ENCODE data around the gene TENT5A.

The TENT5A gene

GRCh38 chr6:81752084-81752920 lies at the start of gene TENT5A:
TSS of gene TENT5A (minus strand) at chr6:81752681. CDS start at chr6:81752141, 540 bp downstream.
- DNase-seq (ENCODE audit: low spot score) = peak; percentile 90
- no peak for TF ChIP-seq CTCF (IDR thresholded peaks at IDR 0.05; ENCODE audit: extremely low read depth, missing control alignments)

- DNase-seq (ENCODE audit: low spot score) = no peak
- TF ChIP-seq CTCF (IDR thresholded peaks at IDR 0.05; ENCODE audit: extremely low read depth, missing control alignments) = no peak
These were observed 49.0 kb upstream of the TENT5A start for GRCh38 chr6:81801489-81801888.

GRCh38 chr6:81800666-81801065 lies 48.2 kb upstream of the TENT5A start:
- no peak for TF ChIP-seq CTCF (IDR thresholded peaks at IDR 0.05; ENCODE audit: extremely low read depth, missing control alignments)
- DNase-seq (ENCODE audit: low spot score) = no peak

- no peak for TF ChIP-seq CTCF (IDR thresholded peaks at IDR 0.05; ENCODE audit: extremely low read depth, missing control alignments)
These were observed 46.8 kb upstream of the TENT5A start for GRCh38 chr6:81799323-81799722.

GRCh38 chr6:81797591-81797990 lies 45.1 kb upstream of the TENT5A start:
- TF ChIP-seq CTCF (IDR thresholded peaks at IDR 0.05; ENCODE audit: extremely low read depth, missing control alignments) = no peak
- no peak for DNase-seq (ENCODE audit: low spot score)

More at GRCh38 chr6:81799323-81799722, 46.8 kb upstream of the TENT5A start:
- DNase-seq (ENCODE audit: low spot score) = no peak

- no peak for TF ChIP-seq CTCF (IDR thresholded peaks at IDR 0.05; ENCODE audit: extremely low read depth, missing control alignments)
- no peak for DNase-seq (ENCODE audit: low spot score)
These were observed 43.4 kb upstream of the TENT5A start for GRCh38 chr6:81795890-81796289.

GRCh38 chr6:81793821-81794475 lies 41.5 kb upstream of the TENT5A start:
- no peak for DNase-seq (ENCODE audit: low spot score)
- TF ChIP-seq CTCF (IDR thresholded peaks at IDR 0.05; ENCODE audit: extremely low read depth, missing control alignments) = no peak
